GM19328 (cell line): ENCODE measurements around the gene NCAPG.

ENCODE experiments used
- ATAC-seq: cut with Tn5 transposase; IDR thresholded peaks from one replicate; pipeline ENCODE4 v1.9.1; 2021; ENCODE audit warnings: mild to moderate bottlenecking, moderate library complexity; ENCODE audit not compliant: unreplicated experiment

NCAPG gene, protein sequence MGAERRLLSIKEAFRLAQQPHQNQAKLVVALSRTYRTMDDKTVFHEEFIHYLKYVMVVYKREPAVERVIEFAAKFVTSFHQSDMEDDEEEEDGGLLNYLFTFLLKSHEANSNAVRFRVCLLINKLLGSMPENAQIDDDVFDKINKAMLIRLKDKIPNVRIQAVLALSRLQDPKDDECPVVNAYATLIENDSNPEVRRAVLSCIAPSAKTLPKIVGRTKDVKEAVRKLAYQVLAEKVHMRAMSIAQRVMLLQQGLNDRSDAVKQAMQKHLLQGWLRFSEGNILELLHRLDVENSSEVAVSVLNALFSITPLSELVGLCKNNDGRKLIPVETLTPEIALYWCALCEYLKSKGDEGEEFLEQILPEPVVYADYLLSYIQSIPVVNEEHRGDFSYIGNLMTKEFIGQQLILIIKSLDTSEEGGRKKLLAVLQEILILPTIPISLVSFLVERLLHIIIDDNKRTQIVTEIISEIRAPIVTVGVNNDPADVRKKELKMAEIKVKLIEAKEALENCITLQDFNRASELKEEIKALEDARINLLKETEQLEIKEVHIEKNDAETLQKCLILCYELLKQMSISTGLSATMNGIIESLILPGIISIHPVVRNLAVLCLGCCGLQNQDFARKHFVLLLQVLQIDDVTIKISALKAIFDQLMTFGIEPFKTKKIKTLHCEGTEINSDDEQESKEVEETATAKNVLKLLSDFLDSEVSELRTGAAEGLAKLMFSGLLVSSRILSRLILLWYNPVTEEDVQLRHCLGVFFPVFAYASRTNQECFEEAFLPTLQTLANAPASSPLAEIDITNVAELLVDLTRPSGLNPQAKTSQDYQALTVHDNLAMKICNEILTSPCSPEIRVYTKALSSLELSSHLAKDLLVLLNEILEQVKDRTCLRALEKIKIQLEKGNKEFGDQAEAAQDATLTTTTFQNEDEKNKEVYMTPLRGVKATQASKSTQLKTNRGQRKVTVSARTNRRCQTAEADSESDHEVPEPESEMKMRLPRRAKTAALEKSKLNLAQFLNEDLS

DNA sequence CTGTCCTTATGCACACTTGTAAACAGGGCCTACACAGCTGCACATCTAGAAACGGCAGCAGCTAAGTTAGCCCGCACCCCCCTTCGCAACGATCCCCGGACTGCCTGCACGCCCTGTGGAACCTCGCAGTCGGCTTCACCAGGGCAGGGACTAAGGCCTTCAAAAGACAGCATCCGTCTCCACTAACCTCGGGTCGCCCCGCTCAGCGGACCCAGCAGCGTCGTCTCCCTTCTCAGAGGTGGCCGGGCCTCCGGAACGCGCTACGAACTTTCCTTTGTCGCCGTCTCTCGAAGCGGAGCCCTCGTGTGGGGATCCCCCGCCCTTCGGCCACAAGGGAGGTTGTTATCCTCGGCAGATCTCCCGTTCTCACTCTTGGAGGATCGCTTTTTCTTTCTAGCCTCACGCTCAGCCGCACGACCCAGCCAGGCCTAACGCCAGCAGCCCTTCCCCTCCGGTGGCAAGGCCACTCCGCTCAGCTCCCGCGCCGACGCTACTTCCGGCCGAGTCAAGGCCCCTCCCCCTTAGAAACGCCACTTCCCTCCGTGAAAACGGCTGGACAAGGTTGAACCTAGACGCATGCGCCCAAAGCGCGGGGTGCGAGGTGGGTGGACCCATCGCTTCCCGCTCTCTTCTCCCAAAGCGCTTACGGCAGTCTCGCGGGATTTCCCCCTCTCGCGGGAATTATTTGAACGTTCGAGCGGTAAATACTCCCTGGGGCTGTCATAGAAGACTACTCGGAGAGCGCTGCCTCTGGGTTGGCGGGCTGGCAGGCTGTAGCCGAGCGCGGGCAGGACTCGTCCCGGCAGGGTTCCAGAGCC lies at the start of gene NCAPG, which contains the start of gene DCAF16:
TSS of gene NCAPG (plus strand) at position 720 of the 818 bp plus-strand sequence. CDS start 99 bp downstream, outside the sequence.
TSS of gene DCAF16 (minus strand) at position 498 of the 818 bp plus-strand sequence. CDS start 6,616 bp downstream, outside the sequence.
- peak; percentile 84 for ATAC-seq

DNA sequence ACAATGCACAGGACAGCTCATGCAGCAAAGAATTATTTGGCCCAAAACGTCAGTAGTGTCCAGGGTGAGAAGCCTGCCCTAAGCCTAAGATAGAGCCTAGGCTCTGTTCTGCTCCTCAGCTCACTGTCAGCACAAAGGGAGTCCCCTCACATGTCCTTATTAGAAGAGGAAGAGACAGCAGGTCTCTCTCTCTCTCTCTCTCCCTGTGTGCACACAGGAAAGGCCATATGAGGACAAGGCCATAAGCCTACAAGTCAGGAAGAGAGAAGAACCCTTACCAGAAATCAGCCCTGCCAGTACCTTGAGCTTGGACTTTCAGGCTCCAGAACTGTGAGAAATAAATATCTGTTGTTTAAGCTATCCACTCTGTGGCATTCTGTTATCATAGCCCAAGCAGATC lies 49.7 kb upstream of the NCAPG start:
- ATAC-seq: no peak

DNA sequence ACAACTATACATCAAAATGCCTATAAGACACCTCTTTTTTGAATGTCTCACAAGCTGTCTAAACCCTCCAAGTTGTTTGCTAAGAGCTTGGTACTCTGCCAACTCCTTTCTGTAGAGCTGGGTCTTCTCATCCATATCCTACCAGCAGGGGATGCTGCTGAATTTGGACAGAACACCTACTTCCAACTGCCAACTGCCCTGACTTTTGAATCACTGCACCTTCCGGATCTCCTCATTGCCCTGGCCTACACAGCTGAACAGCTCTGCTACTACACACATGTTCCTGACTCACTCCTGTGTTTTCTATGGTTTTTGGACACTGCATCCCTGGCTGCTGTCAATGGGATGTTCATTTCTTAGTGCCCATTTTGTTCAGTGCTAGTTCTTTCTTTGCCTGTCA lies 48.1 kb upstream of the NCAPG start:
- no peak for ATAC-seq

DNA sequence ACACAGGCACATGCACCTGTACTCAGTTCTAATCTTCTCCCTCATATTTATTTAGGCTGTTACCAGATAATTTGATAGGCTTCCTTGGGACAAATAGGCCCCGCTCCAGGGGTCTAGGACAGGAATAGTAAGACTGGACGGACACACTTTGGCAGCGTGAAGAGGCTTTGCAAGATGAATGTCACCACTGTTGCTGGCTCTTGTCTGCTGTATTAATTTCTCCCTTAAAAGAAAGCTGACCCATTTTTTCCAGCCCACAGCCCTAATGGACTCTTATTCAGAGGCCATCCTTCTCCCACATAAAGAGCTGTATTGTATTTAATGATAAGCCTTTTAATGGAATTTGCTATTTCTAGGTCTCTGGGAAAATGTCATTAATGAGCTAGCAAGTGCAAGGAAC lies 47.4 kb upstream of the NCAPG start:
- ATAC-seq: no peak

DNA sequence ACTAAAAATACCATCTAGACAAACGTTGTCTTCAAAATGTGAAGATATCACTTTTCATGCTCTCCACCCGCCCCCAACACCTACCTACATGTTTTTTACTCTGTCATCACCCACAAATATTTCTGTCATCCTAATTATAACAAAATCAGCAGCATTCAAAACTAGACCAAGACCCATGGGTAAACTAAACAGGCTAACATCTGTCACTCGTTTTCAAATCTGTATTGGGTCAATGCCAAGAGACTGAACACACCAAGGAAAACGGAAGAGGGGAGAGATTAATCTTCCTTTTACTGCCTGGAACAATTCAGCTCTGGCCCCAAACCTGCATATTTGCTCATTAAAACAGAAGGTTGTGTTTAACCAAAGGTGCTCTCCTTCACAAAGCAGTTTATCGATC lies 46.8 kb upstream of the NCAPG start:
- no peak for ATAC-seq

DNA sequence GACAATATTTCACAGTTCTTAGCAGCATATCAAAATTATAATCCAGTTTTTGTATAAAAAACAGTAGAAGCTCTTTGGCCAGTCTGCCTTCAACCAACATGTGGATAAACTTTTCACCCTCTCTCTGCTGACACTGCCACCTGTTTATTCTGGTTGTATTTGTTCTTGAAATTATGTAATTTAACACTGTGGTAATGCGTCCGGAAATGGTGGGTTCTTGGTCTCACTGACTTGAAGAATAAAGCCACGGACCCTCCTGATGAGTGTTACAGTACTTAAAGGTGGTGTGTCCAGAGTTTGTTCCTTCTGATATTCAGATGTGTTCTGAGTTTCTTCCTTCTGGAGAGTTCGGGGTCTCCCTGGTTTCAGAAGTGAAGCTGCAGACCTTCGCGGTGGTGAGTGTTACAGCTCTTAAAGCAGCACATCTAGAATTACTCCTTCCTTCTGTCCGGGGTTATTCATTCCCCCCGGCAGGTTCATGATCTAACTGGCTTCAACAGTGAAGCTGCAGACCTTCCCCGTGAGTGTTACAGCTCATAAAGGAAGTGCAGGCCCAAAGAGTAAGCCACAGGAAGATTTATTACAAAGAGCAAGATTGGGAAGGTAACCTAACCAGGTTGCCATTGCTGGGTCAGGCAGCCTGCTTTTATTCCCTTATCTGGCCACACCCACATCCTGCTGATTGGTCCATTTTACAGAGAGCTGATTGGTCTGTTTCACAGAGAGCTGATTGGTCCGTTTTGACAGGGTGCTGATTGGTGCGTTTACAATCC lies 45.1 kb upstream of the NCAPG start:
- ATAC-seq: no peak

DNA sequence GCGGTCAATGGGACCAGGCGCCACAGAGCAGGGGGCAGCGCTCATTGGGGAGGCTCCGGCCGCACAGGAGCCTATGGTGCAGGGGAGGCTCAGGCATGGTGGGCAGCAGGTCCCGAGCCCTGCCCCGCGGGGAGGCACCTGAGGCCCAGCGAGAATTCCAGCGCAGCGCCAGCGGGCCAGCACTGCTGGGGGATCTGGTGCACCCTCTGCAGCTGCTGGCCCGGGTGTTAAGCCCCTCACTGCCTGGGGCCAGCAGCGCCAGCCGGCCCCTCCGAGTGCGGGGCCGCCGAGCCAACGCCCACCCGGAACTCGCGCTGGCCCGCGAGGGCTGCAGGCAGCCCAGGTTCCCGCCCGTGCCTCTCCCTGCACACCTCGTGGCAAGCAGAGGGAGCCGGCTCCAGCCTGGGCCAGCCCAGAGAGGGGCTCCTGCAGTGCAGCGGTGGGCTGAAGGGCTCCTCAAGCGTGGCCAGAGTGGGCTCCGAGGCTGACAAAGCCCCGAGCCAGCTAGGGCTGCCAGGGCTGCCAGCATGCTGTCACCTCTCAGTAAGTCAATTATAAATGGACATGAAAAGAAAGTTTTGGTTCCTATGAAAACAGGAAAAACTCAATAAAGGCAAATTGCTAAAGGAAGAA lies 43.8 kb upstream of the NCAPG start:
- ATAC-seq: no peak

DNA sequence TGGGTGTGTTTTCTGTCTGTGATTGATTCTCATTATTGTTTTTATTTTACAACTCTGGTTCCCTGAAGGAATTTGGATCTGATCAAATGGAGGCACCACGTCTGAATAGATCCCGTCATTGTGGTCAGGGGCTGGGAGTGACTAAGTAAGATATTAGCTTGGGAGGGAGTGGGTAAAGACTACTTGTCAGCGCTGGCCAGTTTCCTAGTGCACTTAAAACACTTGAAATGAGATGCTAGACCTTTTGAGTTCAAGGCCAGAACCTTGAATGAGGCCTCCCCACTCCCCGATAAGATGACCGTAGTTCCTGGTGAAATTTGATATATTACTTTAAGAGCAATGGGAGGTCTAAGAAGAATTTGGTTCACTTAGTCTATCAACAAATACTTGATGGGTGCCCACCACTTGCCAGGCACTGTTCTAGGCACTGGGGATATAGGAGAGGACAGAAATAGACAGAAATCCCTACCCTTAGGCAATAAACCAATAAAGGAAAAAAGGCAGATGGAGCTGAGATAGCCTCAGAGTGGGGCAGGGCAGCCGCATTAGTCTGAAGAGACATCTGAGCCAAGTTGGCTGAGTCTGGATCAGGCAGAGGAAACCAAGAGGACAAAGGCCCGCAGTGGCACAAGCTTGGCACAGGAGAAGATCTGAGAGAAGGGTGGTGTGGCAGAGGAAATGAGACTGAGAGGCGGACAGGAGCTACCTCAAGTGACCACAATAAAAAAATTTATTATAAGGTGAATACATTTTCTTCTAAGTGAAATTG lies 41.2 kb upstream of the NCAPG start:
- ATAC-seq: no peak

DNA sequence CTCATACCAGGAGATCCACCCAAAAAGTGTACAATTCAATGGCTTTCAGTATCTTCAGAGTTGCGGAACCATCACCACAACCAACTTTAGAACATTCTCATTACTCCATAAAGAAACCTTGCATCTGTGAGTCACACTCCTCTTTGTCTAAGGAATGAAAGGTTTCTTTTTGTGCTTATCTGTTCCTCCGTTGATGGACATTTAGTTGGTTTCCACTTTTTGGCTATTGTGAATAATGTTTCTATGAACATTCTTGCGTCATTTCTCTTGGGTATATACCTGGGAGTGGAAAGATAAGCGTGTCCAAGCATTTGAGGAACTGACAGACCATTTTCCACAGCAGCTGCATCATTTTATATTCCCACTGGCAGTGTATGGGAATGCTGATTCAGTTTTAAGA lies 39.9 kb upstream of the NCAPG start:
- no peak for ATAC-seq

DNA sequence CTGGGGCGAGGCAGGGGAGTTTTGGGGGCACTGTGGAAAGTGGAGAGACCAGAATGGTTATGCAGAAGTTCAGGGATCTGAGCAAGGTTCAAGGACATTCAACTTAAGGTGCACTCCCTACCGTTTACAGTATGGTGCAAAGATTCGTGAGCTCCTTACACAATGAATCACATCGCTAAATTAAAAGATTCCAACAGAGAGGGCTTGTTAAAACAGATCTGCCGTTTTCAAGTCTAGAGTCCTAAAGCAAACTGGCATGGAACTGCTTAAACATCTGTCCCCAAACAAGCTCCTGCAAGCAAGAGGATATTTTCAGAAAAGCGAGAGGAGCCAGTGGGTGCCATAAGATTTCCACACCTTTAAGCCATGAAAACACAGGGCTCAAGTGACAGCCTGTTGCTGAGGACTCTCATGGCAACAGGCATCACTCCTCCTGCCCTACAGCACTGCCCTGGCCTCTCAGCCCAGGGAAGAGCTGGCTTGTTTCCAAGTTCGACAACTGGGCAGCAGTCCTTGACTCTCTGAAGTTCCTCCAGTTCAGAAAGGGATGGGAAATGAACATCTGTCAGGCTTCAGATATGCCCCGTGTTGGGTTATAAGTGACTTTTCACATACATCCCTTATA lies 39.4 kb upstream of the NCAPG start:
- ATAC-seq: no peak

DNA sequence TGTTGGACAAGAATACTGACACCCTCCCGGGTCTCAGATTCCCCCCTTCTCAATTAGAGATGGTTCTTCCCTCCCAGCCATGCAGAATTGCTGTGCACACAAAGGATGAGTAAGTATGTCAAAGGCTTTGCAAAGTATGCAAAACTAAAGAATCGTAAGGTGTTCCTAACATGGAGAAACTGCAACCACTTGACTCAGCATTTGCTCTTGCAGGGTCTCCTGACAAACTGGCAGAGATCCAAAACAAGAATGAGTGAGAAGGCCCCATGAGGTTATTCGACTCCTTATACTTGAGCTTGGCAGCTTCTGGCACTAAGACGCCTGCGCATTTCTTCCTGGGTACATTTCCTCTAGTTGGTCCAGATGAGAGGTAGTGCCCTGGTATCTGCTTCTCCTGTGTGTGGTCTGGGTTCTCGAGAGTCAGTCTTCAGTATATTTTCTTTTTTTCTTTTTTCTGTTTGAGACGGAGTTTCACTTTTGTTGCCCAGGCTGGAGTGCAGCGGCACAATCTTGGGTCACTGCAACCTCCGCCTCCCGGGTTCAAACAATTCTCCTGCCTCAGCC lies 37.6 kb upstream of the NCAPG start:
- no peak for ATAC-seq

DNA sequence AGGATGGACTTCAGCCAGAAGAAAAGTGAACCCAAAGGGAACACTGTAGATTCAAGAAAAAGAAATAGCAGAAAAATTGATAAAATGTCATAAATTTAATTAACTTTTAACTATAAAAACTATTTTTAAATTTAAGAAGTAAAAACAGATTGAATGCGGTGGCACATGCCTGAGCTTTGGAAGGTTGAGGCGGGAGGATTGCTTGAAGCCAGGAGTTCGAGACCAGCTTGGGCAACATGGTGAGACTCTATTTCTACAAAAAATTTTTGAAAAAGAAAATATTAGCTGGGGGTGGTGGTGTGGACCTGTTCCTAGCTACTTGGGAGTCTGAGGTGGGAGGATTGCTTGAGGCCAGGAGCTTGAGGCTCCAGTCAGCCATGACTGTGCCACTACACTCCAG lies 32.3 kb upstream of the NCAPG start:
- no peak for ATAC-seq

DNA sequence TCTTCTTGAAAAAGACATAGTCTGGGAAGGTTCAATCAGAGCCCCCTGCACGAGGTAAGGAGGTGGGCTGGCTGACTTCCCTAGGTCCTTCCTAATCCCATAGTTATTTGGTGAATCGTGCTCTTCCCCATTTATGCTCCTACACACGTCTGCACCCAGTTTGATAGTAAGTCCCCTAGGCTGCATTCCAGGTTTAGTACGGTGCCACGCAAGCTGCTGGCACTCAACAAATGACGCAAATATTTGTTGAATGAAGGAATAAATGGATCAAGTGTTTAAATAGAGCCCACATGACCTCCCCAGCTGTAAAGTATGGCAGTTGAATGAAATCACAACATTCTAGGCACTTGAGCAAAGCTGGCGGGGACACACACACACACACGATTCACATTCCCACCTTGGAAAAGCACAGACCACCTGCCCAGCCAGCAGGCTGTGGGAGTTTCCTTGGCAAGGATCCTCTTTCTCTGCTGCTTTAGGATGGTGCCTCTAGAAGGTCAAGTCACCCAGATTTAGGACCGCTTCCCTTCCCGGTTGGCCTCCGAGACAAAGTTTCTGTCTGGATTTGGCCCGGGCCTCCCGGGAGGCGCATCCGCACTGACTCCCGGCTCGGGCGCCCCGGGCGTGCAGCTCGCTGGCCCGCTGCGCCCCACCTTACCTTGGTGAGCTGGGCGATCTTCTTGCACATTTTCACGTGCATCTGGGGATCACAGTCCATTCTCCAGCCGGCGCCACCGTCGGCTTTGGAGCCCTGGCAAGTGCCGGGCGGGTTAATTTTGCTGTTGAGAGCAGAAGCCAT lies 30.1 kb upstream of the NCAPG start:
- no peak for ATAC-seq

DNA sequence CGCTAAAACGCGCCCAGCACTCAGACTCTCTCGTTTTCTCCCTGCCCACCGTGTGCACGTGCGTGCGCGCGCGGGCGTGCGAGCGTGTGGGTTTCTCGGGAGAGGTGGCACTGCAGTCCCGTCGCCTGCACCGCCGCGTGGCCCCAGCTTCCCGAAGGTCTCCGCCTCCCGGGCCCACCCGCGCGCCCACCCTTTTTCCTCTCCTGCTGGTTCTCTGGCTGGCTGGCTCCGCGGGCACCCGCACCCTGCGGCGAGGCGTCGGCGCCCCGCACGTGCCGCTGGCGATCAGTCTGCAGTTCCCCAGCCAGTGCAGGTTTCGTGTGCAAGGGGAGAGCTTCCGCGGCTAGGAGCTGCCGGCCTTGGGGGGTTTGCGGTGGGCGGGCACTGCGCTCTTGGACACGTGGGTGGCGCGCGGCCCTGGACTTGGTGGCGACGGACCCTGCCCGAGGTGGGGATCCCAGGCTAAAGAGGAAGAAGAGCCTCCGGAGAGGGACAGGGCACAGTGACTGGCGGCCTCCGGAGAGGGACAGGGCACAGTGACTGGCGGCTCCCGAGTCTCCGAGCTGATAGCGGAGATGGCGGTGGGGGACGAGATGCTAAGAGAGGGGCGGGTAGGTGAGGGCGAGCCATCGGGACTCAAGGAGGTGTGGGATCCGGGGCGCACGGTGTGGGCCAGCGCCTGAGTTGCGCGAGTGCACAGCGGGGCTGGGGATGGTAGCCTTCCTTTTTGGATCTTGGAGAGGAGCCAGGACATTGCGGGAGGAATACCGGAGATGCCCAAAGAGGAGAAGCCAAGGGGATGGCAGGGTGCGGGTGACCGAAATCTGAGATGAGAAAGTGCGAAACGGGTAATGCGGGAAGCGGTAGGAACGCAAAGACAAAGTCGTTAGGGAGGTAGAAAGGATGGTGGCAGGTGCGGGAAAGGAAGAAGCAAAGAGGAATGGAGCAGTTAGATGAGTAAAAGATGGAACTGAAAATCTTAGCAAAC lies 29.2 kb upstream of the NCAPG start, which contains the start of gene FAM184B:
TSS of gene FAM184B (minus strand) at position 322 of the 988 bp plus-strand sequence. CDS start 322 bp downstream, outside the sequence.
- ATAC-seq: no peak

DNA sequence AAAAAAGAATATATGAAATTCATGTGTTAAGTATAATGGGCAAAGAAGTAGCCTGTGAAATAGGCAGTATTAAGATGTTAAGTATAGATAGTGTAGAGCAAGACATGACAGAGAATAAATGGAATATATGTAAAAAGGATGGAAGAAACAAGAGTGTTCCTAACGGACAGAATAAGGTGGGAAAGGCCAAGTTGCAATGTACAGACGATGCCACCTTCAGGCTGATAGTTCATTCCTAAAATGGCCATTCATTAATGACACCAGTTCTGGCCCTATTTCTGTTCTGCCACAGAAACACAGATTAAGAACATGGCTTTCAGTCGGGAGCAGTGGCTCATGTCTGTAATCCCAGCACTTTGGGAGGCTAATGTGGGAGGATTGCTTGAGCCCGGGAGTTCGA lies 24.9 kb upstream of the NCAPG start:
- no peak for ATAC-seq

DNA sequence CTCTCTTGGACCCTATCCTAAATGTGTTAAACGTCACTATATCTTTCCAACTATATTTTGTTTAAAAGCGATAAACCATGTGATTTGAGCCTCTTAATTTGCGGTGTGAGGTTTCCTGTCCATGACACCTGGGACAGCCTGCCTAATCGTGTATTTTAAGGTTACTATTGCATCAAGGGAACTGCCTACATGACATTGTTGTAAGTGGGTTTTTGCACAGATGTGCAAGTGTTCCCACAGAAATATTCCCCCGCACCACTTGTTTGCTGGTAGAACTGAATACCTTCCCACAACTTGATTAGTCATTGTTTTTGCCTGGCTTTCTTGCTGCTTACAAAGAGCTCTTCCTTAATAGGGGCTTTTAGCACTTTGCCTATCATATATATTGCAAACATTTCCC lies 24.2 kb upstream of the NCAPG start:
- no peak for ATAC-seq
